GM20431 (cell line): Measurements from ENCODE around the gene ELL.

Experiments
- in situ Hi-C: fragments of 300-500 bp; cut with MseI, MboI; formaldehyde crosslinking; loops from one replicate; pipeline ENCODE4 v1.15.0; 2020; ENCODE audit warnings: low sequenced_read_pairs; ENCODE audit not compliant: unreplicated experiment

ELL gene

GRCh38 chr19:18475004-18475453 lies 46.8 kb downstream of the ELL start:
- in situ Hi-C loops, result no loop called here

GRCh38 chr19:18474366-18474887 lies 47.4 kb downstream of the ELL start:
- in situ Hi-C loops, result no loop called here

GRCh38 chr19:18473706-18474087 lies 48.2 kb downstream of the ELL start:
- in situ Hi-C loops, result no loop called here

- in situ Hi-C loops, result no loop called here
Measured at GRCh38 chr19:18473003-18473705, 48.7 kb downstream of the ELL start.

- in situ Hi-C loops, result no loop called here
Measured at GRCh38 chr19:18470787-18471186, 51.1 kb downstream of the ELL start.

- in situ Hi-C loops, result no loop called here
Measured at GRCh38 chr19:18469069-18469846, 52.6 kb downstream of the ELL start.

GRCh38 chr19:18468517-18468916 lies 53.4 kb downstream of the ELL start:
- in situ Hi-C loops, result no loop called here

GRCh38 chr19:18467978-18468377 lies 53.9 kb downstream of the ELL start:
- in situ Hi-C loops, result no loop called here

GRCh38 chr19:18466354-18466753 lies 55.5 kb downstream of the ELL start:
- in situ Hi-C loops, result no loop called here

GRCh38 chr19:18465964-18466339 lies 55.9 kb downstream of the ELL start:
- in situ Hi-C loops, result no loop called here

GRCh38 chr19:18465214-18465963 lies 56.5 kb downstream of the ELL start:
- in situ Hi-C loops, result no loop called here

- in situ Hi-C loops, result no loop called here
Measured at GRCh38 chr19:18464646-18465045, 57.2 kb downstream of the ELL start.

GRCh38 chr19:18461471-18461870 lies 60.4 kb downstream of the ELL start:
- in situ Hi-C loops, result no loop called here

- in situ Hi-C loops, result no loop called here
Measured at GRCh38 chr19:18460900-18461299, 61.0 kb downstream of the ELL start.

GRCh38 chr19:18457483-18458331 lies 64.2 kb downstream of the ELL start:
- in situ Hi-C loops, result no loop called here

GRCh38 chr19:18456974-18457373 lies 64.9 kb downstream of the ELL start:
- in situ Hi-C loops, result no loop called here

- in situ Hi-C loops, result no loop called here
Measured at GRCh38 chr19:18456279-18456678, 65.6 kb downstream of the ELL start.

- in situ Hi-C loops, result no loop called here
Measured at GRCh38 chr19:18453269-18454024, 68.4 kb downstream of the ELL start.

GRCh38 chr19:18452386-18452785 lies 69.5 kb downstream of the ELL start:
- in situ Hi-C loops, result no loop called here
